Left forelimb (tissue), 1 donor: ENCODE results near the gene MAP1LC3A.

Source experiments
- DNase-seq: peaks from one replicate; pipeline ENCODE4 v3.0.0-alpha.2; 2018; ENCODE audit warnings: low spot score

The MAP1LC3A gene

GRCh38 chr20:34529742-34530141, 28.8 kb upstream of the MAP1LC3A start:
- no peak for DNase-seq

- no peak for DNase-seq
Observed at GRCh38 chr20:34530342-34530741, 28.2 kb upstream of the MAP1LC3A start.

GRCh38 chr20:34531608-34532265, 26.8 kb upstream of the MAP1LC3A start:
- no peak for DNase-seq

GRCh38 chr20:34532320-34532719, 26.2 kb upstream of the MAP1LC3A start:
- no peak for DNase-seq

GRCh38 chr20:34532756-34533155, 25.8 kb upstream of the MAP1LC3A start:
- no peak for DNase-seq

GRCh38 chr20:34534391-34535165, 23.9 kb upstream of the MAP1LC3A start:
- no peak for DNase-seq

GRCh38 chr20:34535301-34535840, 23.1 kb upstream of the MAP1LC3A start:
- no peak for DNase-seq

GRCh38 chr20:34535857-34536256, 22.7 kb upstream of the MAP1LC3A start:
- DNase-seq, result no peak

- no peak for DNase-seq
Observed at GRCh38 chr20:34536798-34537394, 21.6 kb upstream of the MAP1LC3A start.

- no peak for DNase-seq
Observed at GRCh38 chr20:34537651-34538050, 20.9 kb upstream of the MAP1LC3A start.

GRCh38 chr20:34538671-34539123, 19.8 kb upstream of the MAP1LC3A start:
- no peak for DNase-seq

- no peak for DNase-seq
Observed at GRCh38 chr20:34539756-34540155, 18.8 kb upstream of the MAP1LC3A start.

GRCh38 chr20:34540596-34541263, 17.8 kb upstream of the MAP1LC3A start:
- no peak for DNase-seq

- no peak for DNase-seq
Observed at GRCh38 chr20:34541264-34541901, 17.1 kb upstream of the MAP1LC3A start.

- no peak for DNase-seq
Observed at GRCh38 chr20:34541917-34542316, 16.6 kb upstream of the MAP1LC3A start.

GRCh38 chr20:34542439-34542838, 16.1 kb upstream of the MAP1LC3A start:
- DNase-seq, result no peak

GRCh38 chr20:34543463-34544056, 15.0 kb upstream of the MAP1LC3A start:
- no peak for DNase-seq

GRCh38 chr20:34544109-34544796, 14.3 kb upstream of the MAP1LC3A start:
- DNase-seq, result no peak

GRCh38 chr20:34546751-34547181, 11.8 kb upstream of the MAP1LC3A start:
- DNase-seq, result no peak

- DNase-seq, result no peak
Observed at GRCh38 chr20:34547844-34548613, 10.5 kb upstream of the MAP1LC3A start.
